ENCODE measurements around the gene GYG1.

Gene GYG1

DNA sequence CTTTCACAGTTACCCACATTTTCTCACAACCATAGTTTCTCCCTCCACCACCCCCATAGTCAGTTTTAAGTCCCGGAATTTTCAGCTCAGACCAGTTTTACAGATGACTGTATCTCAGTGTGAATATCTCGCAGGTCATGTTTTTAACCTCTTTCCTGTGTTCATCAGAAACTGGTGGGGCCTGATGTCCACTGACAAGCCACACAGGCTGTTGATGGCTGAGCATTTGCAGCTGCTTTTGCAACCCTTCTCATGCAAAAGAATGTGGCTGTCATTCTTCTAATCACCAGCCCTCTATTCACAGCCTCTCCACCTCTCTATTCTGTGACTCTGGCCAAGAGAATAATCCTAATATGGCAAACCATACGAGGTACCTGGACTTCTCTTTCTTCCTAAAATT lies 8.5 kb downstream of the GYG1 start:
- TF ChIP-seq, protein P1, sequence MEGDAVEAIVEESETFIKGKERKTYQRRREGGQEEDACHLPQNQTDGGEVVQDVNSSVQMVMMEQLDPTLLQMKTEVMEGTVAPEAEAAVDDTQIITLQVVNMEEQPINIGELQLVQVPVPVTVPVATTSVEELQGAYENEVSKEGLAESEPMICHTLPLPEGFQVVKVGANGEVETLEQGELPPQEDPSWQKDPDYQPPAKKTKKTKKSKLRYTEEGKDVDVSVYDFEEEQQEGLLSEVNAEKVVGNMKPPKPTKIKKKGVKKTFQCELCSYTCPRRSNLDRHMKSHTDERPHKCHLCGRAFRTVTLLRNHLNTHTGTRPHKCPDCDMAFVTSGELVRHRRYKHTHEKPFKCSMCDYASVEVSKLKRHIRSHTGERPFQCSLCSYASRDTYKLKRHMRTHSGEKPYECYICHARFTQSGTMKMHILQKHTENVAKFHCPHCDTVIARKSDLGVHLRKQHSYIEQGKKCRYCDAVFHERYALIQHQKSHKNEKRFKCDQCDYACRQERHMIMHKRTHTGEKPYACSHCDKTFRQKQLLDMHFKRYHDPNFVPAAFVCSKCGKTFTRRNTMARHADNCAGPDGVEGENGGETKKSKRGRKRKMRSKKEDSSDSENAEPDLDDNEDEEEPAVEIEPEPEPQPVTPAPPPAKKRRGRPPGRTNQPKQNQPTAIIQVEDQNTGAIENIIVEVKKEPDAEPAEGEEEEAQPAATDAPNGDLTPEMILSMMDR (IDR thresholded peaks at IDR 0.05; ENCODE audit: poor library complexity, severe bottlenecking) = no peak
- Histone ChIP-seq H3K27me3 (ENCODE audit: insufficient read depth, poor library complexity, severe bottlenecking) (no peaks in the 10 kb centered on the region), H3K4me1 (ENCODE audit: insufficient read depth, poor library complexity, severe bottlenecking) (no peaks in the 10 kb centered on the region), H3K27ac (ENCODE audit: poor library complexity, severe bottlenecking) (no peak overlapping the region), H3K9me3 (ENCODE audit: severe bottlenecking) (no peaks in the 10 kb centered on the region), H3K36me3 (ENCODE audit: low read depth) (peaks cover 24% of the 10 kb centered on the region), H3K4me3 (ENCODE audit: severe bottlenecking) (no peak overlapping the region)
- ATAC-seq (ENCODE audit: low read depth) (no peak), DNase-seq (ENCODE audit: low spot score) (no peak)

DNA sequence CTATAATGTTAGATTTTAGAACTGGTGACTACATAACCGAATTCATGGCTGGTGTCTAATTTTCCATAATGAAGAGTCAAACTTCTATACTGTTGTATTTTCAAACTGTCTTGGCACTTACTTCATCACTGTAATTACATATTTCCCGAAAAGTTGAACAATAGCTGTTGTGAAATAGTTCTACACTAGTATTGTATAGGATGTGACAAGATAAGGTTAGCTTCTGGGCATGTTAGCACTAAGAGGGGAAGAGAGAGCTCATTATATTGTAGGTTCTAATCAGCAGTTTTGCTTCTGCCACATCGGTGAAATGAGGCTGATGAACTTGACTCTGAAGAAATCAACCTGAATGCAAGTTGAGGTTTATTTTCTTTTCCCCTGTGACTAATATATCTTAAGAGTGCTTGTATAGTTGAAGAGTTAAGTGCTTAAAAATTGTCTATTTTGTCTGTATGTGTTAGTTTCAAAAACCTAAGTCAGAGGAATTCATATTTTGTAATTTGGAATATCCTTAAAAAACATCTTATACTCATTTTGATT lies 8.9 kb downstream of the GYG1 start:
- Histone ChIP-seq H3K36me3 (ENCODE audit: low read depth) (peaks cover 22% of the 10 kb centered on the region), H3K9me3 (ENCODE audit: severe bottlenecking) (no peaks in the 10 kb centered on the region), H3K4me3 (ENCODE audit: severe bottlenecking) (no peak overlapping the region), H3K27ac (ENCODE audit: poor library complexity, severe bottlenecking) (no peak overlapping the region), H3K27me3 (ENCODE audit: insufficient read depth, poor library complexity, severe bottlenecking) (no peaks in the 10 kb centered on the region), H3K4me1 (ENCODE audit: insufficient read depth, poor library complexity, severe bottlenecking) (no peaks in the 10 kb centered on the region)
- DNase-seq (ENCODE audit: low spot score) = no peak
- TF ChIP-seq, protein P1 (IDR thresholded peaks at IDR 0.05; ENCODE audit: poor library complexity, severe bottlenecking) = no peak
- no peak for ATAC-seq (ENCODE audit: low read depth)

- ATAC-seq (ENCODE audit: low read depth) (no peak), DNase-seq (ENCODE audit: low spot score) (no peak)
- Histone ChIP-seq H3K36me3 (ENCODE audit: low read depth) (peaks cover 9% of the 10 kb centered on the region), H3K4me3 (ENCODE audit: severe bottlenecking) (no peak overlapping the region), H3K27me3 (ENCODE audit: insufficient read depth, poor library complexity, severe bottlenecking) (no peaks in the 10 kb centered on the region), H3K27ac (ENCODE audit: poor library complexity, severe bottlenecking) (no peak overlapping the region), H3K4me1 (ENCODE audit: insufficient read depth, poor library complexity, severe bottlenecking) (no peaks in the 10 kb centered on the region), H3K9me3 (ENCODE audit: severe bottlenecking) (no peaks in the 10 kb centered on the region)
- TF ChIP-seq, protein P1 (IDR thresholded peaks at IDR 0.05; ENCODE audit: poor library complexity, severe bottlenecking) = no peak
Observed at GRCh38 chr3:149001727-149002126, 10.4 kb downstream of the GYG1 start.

- Histone ChIP-seq H3K27me3 (ENCODE audit: insufficient read depth, poor library complexity, severe bottlenecking) (no peaks in the 10 kb centered on the region), H3K9me3 (ENCODE audit: severe bottlenecking) (no peaks in the 10 kb centered on the region), H3K4me1 (ENCODE audit: insufficient read depth, poor library complexity, severe bottlenecking) (no peaks in the 10 kb centered on the region), H3K4me3 (ENCODE audit: severe bottlenecking) (no peak overlapping the region), H3K36me3 (ENCODE audit: low read depth) (peaks cover 12% of the 10 kb centered on the region; the same call in 1 of the 2 replicates), H3K27ac (ENCODE audit: poor library complexity, severe bottlenecking) (no peak overlapping the region)
- DNase-seq (ENCODE audit: low spot score) (no peak), ATAC-seq (ENCODE audit: low read depth) (peak; percentile 87)
- TF ChIP-seq, protein P1 (IDR thresholded peaks at IDR 0.05; ENCODE audit: poor library complexity, severe bottlenecking) = no peak
Observed at GRCh38 chr3:149003653-149004305, 12.4 kb downstream of the GYG1 start.

DNA sequence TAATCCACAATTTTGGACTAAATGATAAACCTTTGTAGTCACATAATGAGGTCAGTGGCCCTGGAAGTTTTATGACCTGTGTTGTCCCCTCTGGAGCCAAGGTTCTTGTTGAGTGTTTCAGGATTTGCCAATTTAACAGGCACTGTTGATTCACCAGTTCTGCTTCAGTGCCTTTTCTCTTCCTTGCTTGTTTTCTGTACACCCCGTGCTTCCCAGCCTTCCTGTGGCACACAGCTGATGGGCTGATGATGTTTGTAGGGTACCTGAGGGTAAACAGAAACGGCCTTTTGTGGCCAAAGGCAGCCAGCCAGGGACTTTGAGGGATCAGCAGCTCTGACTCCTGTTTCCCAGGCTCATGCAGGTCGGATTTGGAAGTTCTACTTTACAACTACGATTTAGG lies 13.3 kb downstream of the GYG1 start:
- DNase-seq (ENCODE audit: low spot score) = no peak
- H3K4me1 ChIP-seq (ENCODE audit: insufficient read depth, poor library complexity, severe bottlenecking) = no peaks in the 10 kb centered on the region
- peaks cover 11% of the 10 kb centered on the region for H3K36me3 ChIP-seq (ENCODE audit: low read depth)
- H3K4me3 ChIP-seq (ENCODE audit: severe bottlenecking) = no peak overlapping the region
- H3K27me3 ChIP-seq (ENCODE audit: insufficient read depth, poor library complexity, severe bottlenecking) = no peaks in the 10 kb centered on the region
- ATAC-seq (ENCODE audit: low read depth) = no peak
- H3K27ac ChIP-seq (ENCODE audit: poor library complexity, severe bottlenecking) = no peak overlapping the region
- TF ChIP-seq, protein P1 (IDR thresholded peaks at IDR 0.05; ENCODE audit: poor library complexity, severe bottlenecking) = no peak
- H3K9me3 ChIP-seq (ENCODE audit: severe bottlenecking) = no peaks in the 10 kb centered on the region
